ENCODE data around the gene NFASC.

DNA sequence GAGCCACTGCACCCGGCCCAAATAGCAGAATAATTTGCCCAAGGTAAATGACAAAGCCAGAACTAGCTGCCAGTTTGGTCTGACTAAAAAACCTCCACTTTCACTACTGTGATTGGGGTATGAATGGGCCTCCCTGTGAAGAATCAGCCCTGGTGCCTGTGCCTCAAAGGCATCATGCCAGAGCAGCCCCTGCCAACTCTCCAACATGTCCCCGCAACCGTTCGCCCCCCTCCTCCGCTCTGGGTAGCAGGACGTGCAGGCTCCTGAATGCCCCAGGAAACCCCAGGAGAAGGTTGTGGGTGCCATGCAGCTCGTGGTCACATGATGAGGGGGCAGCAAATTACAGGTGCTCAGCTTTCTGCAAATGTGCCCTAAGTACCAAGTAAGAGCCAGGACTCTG is 157.7 kb downstream of the NFASC start:
- TF ChIP-seq CTCF (IDR thresholded peaks at IDR 0.05) (no peak), POLR2A (IDR thresholded peaks at IDR 0.05) (no peak), POLR2AphosphoS5 (IDR thresholded peaks at IDR 0.05) (no peak), EP300 (IDR thresholded peaks at IDR 0.05) (no peak)

All from sigmoid colon (tissue), 4 donors.